GM21737 (cell line): ENCODE data around the gene APOOL.
"Not testable (repeated sequence)": the region's sequence is repeated elsewhere in the genome, so short reads cannot be mapped to it uniquely, and the experiment has no call there.

ENCODE experiments used
- ATAC-seq: cut with Tn5 transposase; IDR thresholded peaks from one replicate; pipeline ENCODE4 v1.9.1; 2021; ENCODE audit warnings: mild to moderate bottlenecking, moderate library complexity; ENCODE audit not compliant: unreplicated experiment

The APOOL gene

GRCh38 chrX:85077247-85077646, 73.6 kb downstream of the APOOL start:
- ATAC-seq = not testable (repeated sequence)

- ATAC-seq = no peak
These were observed 81.2 kb downstream of the APOOL start for GRCh38 chrX:85084770-85085393.

- ATAC-seq = no peak
These were observed 85.7 kb downstream of the APOOL start for GRCh38 chrX:85089321-85089840.

- ATAC-seq = no peak
These were observed 103.7 kb downstream of the APOOL start for GRCh38 chrX:85107407-85107806.

- ATAC-seq = no peak
These were observed 104.5 kb downstream of the APOOL start for GRCh38 chrX:85108165-85108564.

- no peak for ATAC-seq
These were observed 105.6 kb downstream of the APOOL start for GRCh38 chrX:85109235-85109634.

GRCh38 chrX:85111347-85111746, 107.7 kb downstream of the APOOL start:
- ATAC-seq = no peak

GRCh38 chrX:85112293-85112692, 108.6 kb downstream of the APOOL start:
- ATAC-seq = no peak

- ATAC-seq = no peak
These were observed 110.1 kb downstream of the APOOL start for GRCh38 chrX:85113746-85114145.

- no peak for ATAC-seq
These were observed 110.5 kb downstream of the APOOL start for GRCh38 chrX:85114171-85114570.

- no peak for ATAC-seq
These were observed 111.1 kb downstream of the APOOL start for GRCh38 chrX:85114776-85115175.

- no peak for ATAC-seq
These were observed 111.6 kb downstream of the APOOL start for GRCh38 chrX:85115252-85115651.

- no peak for ATAC-seq
These were observed 132.7 kb downstream of the APOOL start for GRCh38 chrX:85136409-85136808.

GRCh38 chrX:85139422-85139821, 135.7 kb downstream of the APOOL start:
- no peak for ATAC-seq

GRCh38 chrX:85140964-85141363, 137.3 kb downstream of the APOOL start:
- ATAC-seq = no peak
